DMS114 treated with DMSO at 0.1 percent for 48 hours (cell line): ENCODE measurements around the gene PHACTR1.

Experiments
- DNase-seq: peaks from one replicate; lab custom pipeline; 2025; ENCODE audit not compliant: unreplicated experiment; lab: John Stamatoyannopoulos, UW

The PHACTR1 gene

DNA sequence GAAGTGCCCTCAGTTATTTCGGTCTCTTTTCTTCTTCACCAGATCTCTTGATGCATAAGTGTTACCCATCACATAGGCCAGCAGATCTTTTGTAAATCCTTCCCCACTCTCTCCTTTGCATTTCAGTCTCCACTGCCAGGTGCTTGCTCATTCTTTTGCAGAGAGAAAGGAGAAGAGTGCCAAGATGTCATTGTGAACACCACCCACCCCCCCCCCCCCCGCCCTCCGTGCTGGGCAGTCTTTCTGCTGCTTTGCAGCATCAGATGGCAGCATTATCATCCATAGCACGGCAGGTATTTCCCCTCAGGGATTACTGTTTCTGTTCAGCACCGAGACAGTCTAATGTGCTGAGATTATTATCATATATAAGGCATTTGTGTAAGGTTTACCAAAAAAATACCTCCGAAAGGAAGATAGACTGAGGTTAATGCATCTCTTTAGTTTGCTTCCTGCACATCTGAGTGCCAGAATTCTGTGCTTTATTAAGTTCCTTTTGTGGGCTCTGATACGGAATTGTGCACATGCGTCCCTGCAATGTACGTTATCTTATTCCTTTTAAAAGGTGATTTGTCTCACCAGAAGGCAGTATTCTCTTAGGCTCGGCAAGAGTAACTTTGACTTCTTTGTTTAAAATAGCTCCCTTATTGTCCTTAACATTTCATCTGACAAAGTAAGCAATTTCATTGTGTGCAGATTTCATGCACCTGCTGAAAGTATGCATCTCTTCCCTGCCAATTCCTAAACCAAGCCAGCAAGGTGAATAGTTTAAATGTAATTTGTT lies 128.8 kb downstream of the PHACTR1 start:
- DNase-seq = no peak

DNA sequence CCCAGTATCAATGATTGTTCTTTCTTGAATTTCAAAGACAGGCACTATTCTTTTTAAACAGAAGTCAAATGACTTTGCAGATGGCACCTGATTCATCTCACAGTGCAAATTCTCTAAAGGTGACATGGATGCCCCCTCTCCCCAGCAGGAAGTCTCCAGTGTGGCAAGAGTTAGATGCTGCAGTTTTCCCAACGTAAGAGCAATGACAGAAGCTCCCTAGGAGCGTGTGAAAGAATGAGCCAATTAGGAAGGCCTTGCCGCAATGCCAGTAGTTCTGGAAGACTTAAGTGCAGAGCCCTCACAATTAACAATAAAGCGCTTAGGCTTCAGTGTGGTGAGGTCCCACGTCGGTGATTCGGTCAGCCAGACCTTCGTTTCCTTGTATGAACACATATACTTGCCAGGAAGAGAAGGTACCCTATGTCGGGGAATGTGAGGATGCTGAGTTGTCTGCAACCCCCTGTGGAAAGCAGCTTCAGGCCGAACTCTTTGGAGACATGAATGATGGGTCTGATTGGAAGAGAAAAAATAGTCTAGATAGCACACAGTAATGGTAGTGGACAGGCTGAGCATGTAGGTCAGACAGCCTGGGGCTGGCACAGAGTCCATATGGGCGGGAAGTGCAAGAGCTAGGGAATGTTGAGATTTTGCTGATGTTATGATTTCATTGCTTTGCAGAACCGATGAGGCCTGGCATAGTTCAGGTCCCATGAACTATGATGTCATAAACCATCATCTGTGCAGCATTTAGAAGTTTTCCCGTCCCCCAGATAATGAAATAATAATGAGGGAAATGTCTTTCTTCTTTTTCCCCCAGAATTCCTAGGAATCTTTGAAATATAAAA lies 132.6 kb downstream of the PHACTR1 start:
- no peak for DNase-seq

DNA sequence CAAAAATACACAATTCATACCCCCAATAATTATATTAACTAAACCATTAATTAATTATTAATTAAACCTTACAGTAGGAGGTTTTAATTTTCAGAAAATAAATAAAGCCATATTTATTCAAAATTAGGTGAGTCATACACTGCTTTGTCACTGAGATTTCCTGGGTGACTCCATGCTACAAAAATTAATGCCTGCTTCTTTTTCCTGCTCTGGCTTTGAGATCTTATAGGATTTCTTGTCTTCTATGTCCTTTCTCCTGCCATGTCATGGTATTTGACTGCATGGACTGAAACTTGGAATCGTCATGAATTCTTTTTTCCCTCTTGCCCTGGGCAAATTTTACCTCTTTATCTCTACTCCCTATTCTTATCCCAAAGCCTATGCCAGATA lies 133.2 kb downstream of the PHACTR1 start:
- DNase-seq = no peak

DNA sequence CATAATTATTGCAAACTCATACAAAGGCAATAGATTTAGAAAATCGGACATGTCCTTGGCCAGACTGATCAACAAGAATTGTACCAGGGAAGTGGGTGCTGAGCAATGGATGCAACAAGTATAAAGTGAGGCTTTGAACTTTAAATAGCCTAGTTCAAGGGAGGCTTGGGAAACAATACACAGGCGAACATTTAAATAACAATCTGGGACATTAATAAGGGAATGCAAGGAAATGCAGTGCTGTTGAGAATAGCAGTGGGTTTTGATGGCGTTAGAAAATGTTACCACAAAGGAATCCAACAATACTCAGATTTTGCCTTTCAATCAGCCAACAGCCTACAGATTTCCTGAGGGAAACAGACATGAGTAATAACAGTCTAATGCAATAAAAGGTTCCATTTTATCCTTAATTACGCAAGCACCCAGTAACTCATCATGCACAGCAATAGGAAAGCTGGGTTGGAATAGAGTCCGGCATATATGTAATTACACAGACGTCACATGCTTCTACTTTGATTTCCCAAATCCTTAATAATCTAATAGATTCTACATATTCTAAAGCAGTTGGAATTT lies 134.6 kb downstream of the PHACTR1 start:
- no peak for DNase-seq

DNA sequence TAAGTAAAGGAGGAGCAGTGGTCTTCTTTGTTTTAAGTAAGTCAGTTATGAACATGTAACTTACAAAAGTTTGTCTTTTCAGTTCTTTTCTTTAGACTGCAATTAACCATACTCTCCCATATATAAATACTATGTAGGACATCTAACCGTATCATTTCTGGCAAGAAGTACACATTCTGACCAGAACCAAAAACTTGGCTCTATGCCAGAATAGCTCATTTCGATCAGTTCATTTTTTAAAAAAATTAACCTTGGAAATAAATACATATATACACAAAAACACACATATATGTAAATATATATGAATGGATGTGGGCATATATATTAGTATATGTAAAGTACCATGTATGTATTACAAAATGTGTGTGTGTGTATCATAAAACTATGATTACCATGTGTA lies 145.0 kb downstream of the PHACTR1 start:
- no peak for DNase-seq

DNA sequence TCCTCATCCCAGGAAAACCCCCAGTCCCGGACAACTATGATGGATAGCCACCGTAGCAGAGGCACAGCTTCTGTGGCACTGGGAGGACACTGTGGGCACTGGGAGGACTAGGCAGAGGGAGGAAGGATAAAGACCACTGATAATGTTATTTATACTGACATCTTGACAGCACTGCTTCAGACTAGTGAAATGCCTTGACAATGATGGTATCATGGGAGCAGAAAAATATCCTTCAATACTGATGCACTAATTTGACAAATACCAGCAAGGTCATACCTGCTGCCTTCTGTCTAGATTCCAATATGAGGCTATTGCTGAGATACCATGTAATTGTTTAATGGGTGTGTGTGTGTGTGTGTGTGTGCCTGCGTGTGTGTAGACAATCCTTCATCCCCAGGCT lies 148.6 kb downstream of the PHACTR1 start:
- DNase-seq = no peak

DNA sequence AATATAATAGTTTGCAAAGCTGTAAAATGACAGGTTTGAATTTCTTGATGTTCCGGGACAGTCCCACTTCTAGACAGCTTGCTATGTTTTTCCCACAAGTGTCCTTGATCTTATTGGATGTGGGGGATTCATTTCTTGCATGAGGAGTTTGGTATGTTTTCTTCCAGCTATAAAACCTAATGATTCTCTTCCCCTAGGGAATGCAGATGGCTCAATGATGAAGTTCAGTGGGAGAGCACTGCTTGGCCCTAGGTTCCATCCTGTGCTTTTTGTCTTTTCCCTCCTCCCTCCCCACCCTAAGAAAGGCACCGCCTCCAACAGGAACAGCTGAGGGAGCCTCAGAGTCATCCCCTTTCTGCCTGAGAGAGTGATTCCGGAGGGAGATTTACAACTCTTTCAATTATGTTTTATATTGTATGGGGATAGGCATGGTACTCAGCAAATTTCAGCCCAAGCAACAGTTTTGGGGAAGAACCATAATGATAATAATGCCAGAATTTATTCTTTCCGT lies 149.2 kb downstream of the PHACTR1 start:
- DNase-seq = no peak

DNA sequence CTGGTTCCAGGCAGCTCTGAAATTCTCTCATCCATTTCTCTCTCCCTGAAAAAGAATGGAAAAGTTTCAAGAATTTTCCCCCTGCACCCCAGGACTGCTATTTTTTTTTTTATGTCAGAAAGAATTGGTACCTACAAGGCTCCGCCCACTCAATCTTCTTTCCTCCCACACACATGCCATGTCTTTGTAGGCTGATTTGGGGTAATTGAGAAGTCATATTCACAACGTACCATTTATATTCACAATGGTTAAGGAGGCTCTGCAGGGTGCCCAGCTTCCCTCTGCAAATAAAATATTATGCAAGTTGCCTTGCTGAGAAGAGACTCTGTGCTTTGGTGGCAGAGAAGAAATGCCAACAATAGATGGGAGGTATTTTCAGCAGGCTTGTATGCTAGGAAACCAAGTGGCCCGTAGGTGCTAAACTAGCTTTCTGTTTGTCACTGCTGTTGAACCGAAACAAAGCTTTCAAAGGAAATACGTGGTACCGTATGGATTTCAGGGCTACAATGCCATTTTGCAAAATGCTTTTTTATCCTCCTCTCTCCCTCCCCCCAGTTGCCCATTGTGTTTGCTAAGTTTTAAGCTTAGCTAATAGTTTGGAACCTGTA lies 150.0 kb downstream of the PHACTR1 start:
- DNase-seq = no peak

DNA sequence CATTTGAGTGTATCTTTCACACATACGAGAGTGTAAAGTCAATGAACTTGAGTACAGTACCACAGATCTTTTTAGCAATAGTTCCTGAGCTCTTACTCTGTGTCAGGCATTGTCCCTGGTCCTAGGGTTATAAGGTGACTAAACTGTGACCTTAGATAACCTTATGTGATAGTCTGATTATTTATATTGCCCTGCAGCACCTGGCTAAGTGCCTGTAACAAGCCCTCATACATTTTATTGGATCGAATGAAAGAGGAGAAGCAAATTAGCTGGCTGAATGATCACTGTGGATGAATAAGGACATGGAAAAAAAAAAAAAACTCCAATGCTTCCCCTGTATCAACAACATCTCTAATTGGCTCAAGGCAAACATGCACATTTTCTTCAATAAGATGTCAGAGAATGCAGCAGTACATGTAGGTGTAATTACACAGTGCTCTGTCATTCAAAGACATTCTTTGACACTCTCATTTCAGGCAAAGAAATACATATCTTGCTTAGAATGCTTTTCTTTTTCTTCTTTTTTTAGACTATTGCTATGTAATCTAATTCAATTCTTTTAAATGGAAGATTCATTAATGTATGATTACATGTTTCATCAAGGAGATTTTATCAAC lies 153.4 kb downstream of the PHACTR1 start:
- no peak for DNase-seq

DNA sequence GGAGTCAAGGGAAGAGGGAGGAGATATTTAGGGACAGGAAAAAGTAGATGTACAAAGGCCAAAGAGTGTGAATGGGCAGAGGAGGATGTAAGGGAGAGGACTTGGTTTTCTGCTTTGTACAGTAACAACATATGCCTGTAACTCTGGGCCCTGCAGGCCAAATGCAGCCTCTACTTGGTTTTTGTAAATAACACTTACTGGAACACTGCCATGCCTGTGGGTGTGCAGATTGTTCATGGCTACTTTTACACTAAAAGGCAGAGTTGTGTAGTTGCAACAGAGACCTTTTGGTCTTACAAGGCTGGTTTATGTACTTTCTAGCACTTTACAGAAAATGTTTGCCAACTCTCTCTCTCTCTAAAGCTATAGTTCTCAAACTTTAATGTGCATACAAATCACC lies 157.1 kb downstream of the PHACTR1 start:
- no peak for DNase-seq

DNA sequence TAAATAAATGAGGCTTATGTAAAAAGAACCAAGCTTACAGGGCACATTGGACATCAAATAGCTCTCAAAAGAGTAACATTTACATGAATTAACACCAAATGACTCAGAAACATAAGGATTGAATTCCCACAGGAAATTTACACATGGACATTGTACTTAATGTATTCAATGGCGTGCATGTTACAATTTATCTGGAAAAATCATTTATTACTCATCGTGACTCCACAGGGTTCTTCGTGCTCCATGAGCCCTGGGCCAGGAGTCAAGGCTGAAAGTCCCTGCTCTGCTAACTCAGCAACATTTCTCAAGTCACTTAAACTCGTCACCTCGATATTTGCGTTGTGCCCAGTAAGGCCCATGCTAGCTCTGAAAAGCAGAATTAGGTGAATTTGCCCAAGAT lies 158.5 kb downstream of the PHACTR1 start:
- DNase-seq = no peak

DNA sequence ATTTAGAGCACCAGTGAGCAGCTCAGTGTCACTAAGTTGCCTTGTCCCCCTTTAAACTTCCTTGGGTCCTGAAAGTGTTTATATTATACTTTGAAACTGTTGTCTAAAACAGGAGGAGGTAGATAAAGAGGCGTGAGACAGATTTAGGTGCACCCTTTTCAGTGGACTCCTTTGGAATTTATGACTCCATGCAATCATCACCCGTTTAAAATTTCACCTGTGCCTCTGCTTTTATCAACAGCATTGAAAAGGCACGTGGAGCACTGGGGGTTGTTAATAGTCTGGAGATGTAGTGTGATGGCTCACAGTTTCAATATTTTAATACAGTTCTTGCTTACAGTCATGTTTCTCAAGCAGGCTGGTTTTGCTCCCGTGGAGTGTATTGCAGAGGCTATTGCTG lies 162.2 kb downstream of the PHACTR1 start:
- DNase-seq = no peak

DNA sequence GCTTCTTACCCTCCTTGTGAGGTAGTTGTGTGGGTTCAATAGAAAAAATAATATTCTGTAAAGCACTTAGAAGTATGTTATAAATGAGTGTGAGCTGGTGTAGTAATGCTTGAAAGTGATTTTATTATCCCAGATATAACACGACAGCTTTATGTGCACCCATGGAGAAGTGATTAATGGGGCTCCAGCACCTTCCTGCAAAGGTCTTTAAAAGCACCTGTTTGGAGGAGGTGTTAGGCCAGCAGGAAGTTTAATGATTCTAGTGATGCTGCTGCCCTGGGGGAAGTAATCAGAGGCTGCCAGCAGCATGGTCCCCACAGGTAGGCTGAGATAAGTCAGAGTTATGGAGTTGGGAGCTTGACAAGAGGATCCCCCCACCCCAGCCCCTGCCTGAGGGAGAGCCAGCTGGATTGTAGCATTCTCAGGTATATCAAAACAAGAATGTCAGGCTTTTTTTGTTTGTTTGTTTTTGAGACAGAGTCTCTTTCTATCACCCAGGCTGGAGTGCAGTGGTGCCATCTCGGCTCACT lies 166.3 kb downstream of the PHACTR1 start:
- DNase-seq = no peak

DNA sequence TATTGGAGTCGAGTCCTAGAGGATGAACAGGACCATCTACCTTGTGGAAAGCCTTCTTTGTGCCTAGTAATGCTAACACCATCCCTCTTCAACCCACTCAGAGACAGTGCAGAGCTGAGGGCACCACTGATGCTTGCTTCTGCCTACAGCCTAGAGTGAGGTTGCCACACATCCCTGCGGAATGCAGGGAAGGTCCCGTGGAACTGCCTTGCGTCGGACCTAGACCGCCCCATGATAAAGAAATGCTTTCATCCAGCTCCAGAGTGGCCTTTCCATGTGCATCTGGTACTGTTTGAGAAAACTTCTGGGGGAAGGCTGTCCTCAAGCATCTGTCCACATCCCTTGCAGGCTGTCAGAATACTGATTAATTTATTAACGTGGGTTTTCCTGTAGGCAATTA lies 168.4 kb downstream of the PHACTR1 start:
- DNase-seq = no peak

DNA sequence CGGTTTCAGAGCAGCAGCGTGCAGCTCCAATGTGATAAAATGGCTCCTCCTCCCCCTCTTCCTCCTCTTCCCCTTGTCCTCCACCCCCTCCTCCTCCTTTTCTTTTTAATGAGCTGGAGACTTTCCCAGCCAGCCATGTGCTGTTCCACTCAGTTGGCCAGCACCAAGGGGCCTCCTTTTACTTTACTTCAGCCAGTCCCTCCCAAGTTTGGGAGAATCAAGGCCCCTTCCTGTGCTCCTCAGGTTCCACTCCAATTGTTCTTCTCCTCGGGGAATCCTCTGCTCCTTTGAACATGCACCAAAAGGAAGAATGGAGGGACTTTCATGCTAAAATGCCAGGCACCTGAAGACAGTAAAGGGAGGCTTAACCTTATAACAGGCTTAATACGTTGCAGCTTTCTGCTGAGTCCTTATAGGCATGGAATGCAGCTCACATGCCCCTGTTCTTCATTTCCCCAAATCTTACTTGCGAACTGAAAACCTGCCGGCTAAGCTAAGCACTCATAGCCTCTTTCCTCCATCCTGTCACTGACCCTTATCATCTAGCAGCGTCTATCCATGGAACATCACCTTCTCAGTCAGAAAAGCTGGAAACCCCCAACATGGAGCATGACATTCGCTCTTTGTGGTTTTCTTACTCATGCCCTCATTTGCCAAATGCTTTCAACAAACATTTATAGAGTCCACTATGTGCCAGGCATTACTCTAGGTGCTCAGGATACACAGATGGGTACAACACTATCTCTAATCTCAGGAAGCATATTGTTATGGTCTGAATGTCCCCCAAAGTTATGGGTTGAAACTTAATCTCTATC lies 170.6 kb downstream of the PHACTR1 start:
- no peak for DNase-seq

DNA sequence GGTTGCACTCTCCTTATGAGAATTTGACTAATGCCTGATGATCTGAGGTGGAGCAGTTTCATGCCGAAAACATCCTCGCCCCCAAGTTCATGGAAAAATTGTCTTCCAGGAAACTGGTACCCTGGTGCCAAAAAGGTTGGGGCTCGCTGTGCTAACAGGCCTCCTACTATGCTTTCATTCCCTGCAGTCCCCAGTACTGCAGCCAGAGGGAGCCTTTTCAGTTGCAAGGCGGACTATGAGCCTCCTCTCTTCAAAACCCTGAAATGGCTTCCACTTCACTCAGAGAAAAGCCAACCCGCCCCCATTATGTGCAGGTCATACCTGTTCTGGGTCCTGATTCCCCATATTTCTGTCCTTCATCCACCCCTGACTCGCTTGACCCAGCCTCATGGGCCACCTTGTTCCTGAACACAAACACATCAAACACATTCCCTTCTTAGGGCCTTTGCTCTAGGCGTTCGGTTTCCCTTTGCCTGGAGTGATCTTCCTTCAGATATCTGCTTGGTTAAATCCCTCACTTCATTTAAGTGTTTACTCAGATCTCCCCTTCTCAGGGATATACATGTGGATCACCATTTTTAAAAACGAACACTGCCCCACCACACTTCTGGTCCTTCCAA lies 173.7 kb downstream of the PHACTR1 start:
- no peak for DNase-seq

DNA sequence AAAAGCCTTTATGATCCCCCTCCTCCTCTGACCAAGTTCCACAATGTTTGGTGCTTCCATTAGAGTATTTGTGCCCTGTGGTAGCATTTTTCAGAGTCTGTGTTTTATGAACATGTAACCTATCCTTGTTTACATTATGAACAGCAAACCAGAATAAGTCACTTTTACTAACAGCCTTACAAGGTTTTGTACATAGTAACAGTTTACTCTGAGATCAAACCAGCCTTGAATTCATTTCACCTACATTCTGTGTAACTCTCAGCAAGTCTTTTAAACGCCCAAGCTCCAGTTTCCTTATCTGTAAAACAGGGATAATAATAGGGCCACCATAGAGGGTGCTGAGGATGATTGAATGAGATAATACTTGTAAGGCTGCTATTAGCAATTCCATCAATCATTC lies 175.0 kb downstream of the PHACTR1 start:
- no peak for DNase-seq

DNA sequence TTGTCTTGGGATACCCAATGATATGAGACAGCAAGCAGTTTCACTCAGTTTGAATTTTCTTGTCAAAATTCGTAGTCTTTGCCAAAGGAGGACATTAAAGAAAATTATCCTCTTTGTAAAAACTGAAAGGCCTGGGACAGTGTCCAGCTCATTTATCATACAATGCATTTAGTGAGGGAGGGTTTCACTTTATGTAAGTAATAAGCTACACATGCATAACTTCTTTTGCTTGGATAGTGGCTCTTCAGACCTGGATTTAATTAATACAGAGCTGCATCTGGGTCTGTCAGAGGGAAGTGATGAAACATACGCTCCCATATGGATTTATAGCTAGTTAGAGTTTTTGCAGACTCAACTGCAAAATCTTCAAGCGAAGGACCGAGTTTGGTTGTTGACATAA lies 175.6 kb downstream of the PHACTR1 start:
- no peak for DNase-seq

DNA sequence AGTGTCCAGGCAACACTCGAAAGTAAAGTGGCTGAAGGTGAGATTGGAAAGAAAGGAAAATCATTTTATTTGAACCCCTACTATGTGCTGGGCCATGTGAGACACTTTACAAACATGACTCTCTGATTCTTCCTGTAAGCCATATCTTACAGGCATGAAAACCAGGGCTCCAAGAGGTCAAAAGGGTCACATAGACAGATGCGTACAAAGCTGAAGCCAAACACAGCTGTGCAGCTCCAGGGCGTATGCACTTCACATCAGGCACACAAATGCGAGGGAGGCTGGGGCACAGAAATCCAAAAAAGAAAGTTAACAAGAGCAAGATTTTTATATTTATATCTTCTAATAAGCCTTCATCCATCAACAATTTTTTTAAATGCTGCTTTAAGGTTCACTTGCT lies 176.5 kb downstream of the PHACTR1 start:
- DNase-seq = no peak

DNA sequence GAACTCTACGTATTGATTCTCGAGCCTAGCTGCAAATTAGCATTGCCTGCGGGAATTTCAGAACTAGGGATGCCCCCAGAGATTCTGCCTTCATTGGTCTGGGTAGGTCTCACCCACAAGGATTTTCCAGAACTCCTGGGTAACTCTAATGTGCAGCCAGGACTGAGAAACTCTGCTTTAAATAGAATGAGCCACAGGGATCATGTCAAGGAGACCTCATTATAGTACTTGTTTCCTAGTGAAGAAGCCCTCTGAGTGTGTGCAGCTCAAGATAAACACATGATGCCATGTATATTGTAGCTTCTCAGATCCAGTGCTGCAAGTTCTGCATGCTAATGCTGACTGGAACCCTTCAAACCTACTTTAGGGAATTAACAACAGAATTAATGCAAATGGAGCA lies 179.2 kb downstream of the PHACTR1 start:
- no peak for DNase-seq
